Measurements from ENCODE around the gene EPB41L2. TPM values are rescaled to one million over a fixed set of nuclear protein-coding genes. Genes with fewer than 3 reads are reported as not detected.

The EPB41L2 gene
- 82.0 and 98.0 TPM in 2 replicates for total RNA-seq

GRCh38 chr6:131063028-131063763 is at the start of gene EPB41L2:
TSS of gene EPB41L2 (minus strand) at chr6:131063245. CDS start at chr6:130956485, 106,760 bp downstream.

DNA sequence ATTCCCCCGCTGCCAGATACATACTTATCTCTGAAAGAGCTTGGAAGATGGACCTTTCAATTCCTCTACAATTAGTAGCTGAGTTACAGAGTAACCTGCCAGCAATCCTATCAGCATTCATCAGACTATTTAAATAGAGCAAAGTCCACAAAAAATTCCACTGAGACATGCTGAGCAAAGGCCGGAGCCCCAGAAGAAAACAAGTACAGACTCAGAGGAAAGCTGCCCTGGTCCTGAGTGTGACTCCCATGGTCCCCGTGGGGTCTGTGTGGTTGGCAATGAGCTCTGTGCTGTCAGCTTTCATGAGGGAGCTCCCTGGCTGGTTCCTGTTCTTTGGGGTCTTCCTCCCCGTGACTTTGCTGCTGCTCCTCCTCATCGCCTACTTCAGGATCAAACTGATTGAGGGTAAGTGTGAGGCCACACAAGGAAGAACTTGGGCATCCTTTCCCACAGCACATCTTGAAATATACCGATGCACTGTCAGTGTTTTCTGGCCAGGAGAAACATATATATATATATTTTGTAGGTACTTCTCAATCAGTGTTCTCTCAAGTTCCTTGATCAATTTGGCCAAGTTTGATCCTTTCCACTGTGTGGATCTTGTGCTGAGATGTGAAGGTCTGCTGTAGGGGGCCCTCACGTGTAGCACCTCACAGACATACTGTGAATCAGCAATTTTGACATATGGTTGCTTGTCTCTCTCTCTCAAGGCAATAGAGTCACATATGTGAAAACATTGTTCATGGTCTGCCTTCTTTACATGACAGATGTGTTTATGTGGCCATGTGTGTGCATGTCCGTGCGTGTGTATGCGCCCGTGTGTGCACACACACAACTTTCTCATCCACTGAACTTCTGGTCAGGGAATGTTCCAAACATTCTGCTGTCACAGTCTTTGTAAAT is 235.5 kb downstream of the EPB41L2 start, which contains the start of gene SMLR1:
SMLR1 (plus strand) TSS at position 160 of the 903 bp plus-strand sequence; CDS start at position 168, 8 bp downstream.

Other genes starting within 250 kb of the EPB41L2 start
- gene SMLR1, start 235.8 kb downstream of the EPB41L2 start, total RNA-seq: not detected in 2 replicates
- 3.1 and 13.4 TPM in 2 replicates for gene AKAP7, start 72.2 kb upstream of the EPB41L2 start, total RNA-seq

All from cardiac atrium fibroblast (primary cell).